Measurements from ENCODE around the gene MRM2. TPM values are rescaled to one million over a fixed set of nuclear protein-coding genes. Genes with fewer than 3 reads are reported as not detected.

The MRM2 gene
- total RNA-seq, 4 donors from 2014 or later = 13.4 to 24.7 (median 15.8) TPM

DNA sequence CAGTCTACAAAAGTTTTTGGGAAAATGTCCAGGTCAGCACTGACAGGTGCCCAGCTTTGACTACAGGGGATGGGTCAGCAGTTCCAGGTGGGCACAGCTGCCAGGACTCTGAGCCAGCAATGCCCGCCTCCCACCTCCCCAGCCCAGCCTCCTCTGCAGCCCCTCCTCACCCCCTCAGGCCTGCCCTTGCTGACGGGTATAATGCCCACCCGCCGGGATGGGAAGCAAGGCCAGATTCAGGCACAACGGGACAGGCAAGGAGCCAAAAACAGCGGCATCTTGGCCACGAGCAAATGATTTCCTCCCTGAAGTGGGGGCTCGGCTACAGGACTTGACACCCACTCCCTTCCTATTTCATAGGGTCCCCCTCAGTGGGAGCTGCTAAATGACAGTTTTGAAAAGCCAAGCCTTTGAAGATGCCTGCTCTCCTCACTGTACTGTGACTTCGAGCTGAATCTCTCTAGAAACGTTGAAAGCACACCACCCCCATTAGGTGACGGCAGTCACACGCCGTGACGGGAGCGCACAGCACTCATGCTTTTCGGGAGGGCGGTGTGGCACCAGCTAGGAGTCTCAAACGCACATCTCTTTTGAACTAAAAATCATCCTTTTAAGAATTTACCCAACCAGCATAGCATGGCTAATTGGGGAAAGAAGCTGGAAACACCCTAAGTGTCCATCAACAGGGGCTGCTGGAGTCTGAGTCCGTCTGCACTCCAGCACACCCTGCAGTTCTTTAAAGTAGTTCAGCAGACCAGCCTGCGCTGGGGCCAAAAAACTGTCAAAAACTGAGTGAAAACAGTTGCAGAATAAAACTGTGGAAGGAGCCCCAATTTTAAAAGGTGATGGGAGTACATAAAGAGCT is 38.9 kb downstream of the MRM2 start:
- Histone ChIP-seq H3K9me3 (no peaks in the 10 kb centered on the region), H3K27ac (no peak overlapping the region), H3K36me3 (peaks cover 0 to 61% (median 0%) of the 10 kb centered on the region in 3 donors), H3K4me3 (no peak overlapping the region), H3K4me1 (peaks cover 0 to 9% (median 0%) of the 10 kb centered on the region in 4 donors), H3K27me3 (no peaks in the 10 kb centered on the region)
- 76 to 79% methylated on average over 19 to 20 of the region's 20 CpGs for WGBS, 2 donors
- DNase-seq (ENCODE audit: low spot score in 2 of 2) = no peak
- no peak for TF ChIP-seq POLR2A (IDR thresholded peaks at IDR 0.05)
- TF ChIP-seq, protein P1, sequence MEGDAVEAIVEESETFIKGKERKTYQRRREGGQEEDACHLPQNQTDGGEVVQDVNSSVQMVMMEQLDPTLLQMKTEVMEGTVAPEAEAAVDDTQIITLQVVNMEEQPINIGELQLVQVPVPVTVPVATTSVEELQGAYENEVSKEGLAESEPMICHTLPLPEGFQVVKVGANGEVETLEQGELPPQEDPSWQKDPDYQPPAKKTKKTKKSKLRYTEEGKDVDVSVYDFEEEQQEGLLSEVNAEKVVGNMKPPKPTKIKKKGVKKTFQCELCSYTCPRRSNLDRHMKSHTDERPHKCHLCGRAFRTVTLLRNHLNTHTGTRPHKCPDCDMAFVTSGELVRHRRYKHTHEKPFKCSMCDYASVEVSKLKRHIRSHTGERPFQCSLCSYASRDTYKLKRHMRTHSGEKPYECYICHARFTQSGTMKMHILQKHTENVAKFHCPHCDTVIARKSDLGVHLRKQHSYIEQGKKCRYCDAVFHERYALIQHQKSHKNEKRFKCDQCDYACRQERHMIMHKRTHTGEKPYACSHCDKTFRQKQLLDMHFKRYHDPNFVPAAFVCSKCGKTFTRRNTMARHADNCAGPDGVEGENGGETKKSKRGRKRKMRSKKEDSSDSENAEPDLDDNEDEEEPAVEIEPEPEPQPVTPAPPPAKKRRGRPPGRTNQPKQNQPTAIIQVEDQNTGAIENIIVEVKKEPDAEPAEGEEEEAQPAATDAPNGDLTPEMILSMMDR (IDR thresholded peaks at IDR 0.05) = no peak
- TF ChIP-seq EP300 (IDR thresholded peaks at IDR 0.05) = no peak

DNA sequence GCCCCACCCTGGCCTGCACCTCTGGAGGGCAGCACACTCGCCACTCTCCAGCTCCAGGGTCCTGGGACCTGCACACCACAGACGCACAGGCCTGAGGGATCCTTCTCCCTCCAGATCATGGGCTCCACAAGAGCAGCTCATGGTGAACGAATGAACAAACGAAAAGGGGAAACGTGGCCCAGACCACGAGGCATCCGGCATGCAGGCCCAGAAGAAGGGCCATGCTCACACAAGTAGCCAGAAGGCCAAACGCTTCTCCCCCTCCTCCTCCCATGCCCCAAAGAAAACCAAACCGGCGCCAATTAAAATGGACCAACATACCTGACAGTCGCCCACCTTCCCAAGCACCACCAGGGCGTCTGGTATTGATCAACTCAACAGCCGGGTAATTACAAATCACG is 39.6 kb downstream of the MRM2 start:
- H3K36me3 ChIP-seq = peaks cover 0 to 60% (median 0%) of the 10 kb centered on the region in 3 donors

DNA sequence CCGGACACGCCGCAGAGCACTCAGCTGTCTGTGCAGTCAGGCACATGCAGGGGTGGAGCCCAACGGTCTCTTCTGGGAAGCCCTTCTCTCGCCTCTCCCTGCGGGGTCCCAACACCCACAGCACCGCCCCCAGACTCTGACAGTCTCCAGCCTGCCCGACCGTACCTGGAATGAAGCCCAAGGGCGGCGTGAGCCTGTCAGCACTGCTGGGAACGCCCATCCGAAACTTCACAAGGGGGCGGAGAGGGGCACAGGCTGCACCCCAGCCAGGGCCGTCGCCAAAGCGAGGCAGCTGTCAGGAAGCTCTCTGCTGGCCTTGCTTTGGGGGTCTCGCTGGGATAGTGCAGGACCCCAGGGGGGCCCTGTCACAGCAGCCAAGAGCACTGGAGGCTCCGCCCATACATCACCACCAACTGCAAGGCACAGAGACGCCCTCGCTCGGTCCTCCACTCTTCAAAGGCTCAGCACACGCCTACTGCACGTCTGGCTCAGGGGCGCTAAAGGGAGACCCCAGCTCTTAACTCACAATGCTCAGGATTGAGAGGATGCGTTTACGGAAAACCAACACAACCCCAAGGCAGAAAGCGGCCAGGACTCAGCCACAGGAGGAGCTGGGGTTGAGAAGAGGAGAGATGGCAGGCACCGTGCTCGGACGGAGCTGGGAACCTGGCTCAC is 40.2 kb downstream of the MRM2 start:
- 82 to 87% methylated on average over 31 of the region's 31 CpGs for WGBS, 2 donors
- Histone ChIP-seq H3K27ac (no peak overlapping the region), H3K27me3 (no peaks in the 10 kb centered on the region), H3K4me1 (peaks cover 0 to 9% (median 0%) of the 10 kb centered on the region in 4 donors), H3K4me3 (no peak overlapping the region), H3K36me3 (peaks cover 0 to 61% (median 0%) of the 10 kb centered on the region in 3 donors), H3K9me3 (no peaks in the 10 kb centered on the region)
- TF ChIP-seq, protein P1 (IDR thresholded peaks at IDR 0.05) = no peak
- no peak for TF ChIP-seq POLR2A (IDR thresholded peaks at IDR 0.05)
- no peak for DNase-seq (ENCODE audit: low spot score in 2 of 2)

More for the DNA sequence above, 39.6 kb downstream of the MRM2 start:
- H3K4me3 ChIP-seq = no peak overlapping the region
- no peaks in the 10 kb centered on the region for H3K27me3 ChIP-seq
- H3K9me3 ChIP-seq = no peaks in the 10 kb centered on the region
- DNase-seq (ENCODE audit: low spot score in 2 of 2) = no peak
- no peak overlapping the region for H3K27ac ChIP-seq
- peaks cover 0 to 9% (median 0%) of the 10 kb centered on the region in 4 donors for H3K4me1 ChIP-seq
- TF ChIP-seq POLR2A (IDR thresholded peaks at IDR 0.05) (no peak), EP300 (IDR thresholded peaks at IDR 0.05) (no peak)
- TF ChIP-seq, protein P1 (IDR thresholded peaks at IDR 0.05) = no peak
- 83 to 89% methylated on average over 14 of the region's 14 CpGs for WGBS, 2 donors

DNA sequence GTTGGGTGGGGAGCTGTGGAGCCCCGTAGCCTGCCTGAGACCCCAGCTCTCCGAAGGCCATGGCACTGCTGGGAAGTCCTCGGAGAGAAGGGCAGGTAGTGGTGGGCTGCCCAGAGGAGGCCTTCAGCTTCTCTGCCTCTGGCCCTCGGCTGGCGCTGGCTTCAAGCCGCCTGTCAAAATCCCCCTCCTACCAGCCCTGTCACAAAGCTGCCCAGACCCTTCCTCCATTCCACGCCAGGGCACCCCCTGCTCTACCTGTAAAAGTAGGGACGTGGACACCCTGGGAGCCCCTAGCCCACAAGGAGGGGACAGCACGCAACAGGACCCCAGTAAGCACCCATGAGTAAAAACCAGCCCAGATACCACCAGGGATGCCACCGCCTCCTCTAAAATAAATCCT is 40.9 kb downstream of the MRM2 start:
- no peak for TF ChIP-seq POLR2A (IDR thresholded peaks at IDR 0.05)
- TF ChIP-seq, protein P1 (IDR thresholded peaks at IDR 0.05) = no peak
- TF ChIP-seq EP300 (IDR thresholded peaks at IDR 0.05) = no peak
- Histone ChIP-seq H3K36me3 (peaks cover 0 to 68% (median 0%) of the 10 kb centered on the region in 3 donors), H3K4me3 (no peak overlapping the region), H3K27ac (no peak overlapping the region), H3K4me1 (peaks cover 0 to 9% (median 0%) of the 10 kb centered on the region in 4 donors), H3K9me3 (peaks cover 0 to 3% (median 0%) of the 10 kb centered on the region in 4 donors), H3K27me3 (no peaks in the 10 kb centered on the region)
- 86 to 94% methylated on average over 4 to 10 of the region's 10 CpGs for WGBS, 2 donors
- DNase-seq (ENCODE audit: low spot score in 2 of 2) = no peak

DNA sequence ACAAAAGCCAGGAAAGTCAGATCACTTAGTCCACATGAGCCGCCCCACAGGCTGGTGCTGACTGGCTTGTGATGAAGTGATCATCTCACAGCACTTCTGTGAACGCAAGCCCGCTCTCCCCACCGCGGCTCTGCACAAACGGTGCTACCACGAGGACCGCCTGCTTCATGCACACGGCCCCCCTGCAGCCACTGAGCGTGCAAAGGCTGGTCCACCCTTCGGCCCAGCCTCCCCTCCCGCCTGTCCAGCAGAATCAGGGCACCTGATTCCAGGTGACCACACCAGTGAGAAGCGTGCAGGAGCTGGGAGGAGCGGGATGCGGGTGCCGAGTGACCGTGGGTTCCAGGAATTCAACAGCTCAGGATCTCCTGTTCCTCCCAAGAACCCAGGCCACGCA is 41.4 kb downstream of the MRM2 start:
- Histone ChIP-seq H3K4me1 (peaks cover 0 to 9% (median 0%) of the 10 kb centered on the region in 4 donors), H3K4me3 (no peak overlapping the region), H3K36me3 (peaks cover 0 to 71% (median 0%) of the 10 kb centered on the region in 3 donors), H3K9me3 (peaks cover 0 to 8% (median 0%) of the 10 kb centered on the region in 4 donors), H3K27ac (no peak overlapping the region), H3K27me3 (no peaks in the 10 kb centered on the region)
- 94% methylated on average over 12 to 18 of the region's 18 CpGs for WGBS, 2 donors
- TF ChIP-seq, protein P1 (IDR thresholded peaks at IDR 0.05) = no peak
- TF ChIP-seq EP300 (IDR thresholded peaks at IDR 0.05) = no peak
- TF ChIP-seq POLR2A (IDR thresholded peaks at IDR 0.05) = no peak
- no peak for DNase-seq (ENCODE audit: low spot score in 2 of 2)

Data from tibial nerve (tissue), 4 donors.